ENCODE measurements around the gene PHLDA1.

GRCh38 chr12:76007640-76008039 lies 23.9 kb downstream of the PHLDA1 start:
- TF ChIP-seq CTCF (conservative IDR thresholded peaks at IDR 0.05; ENCODE audit: low read length) (no peak), EZH2phosphoT487 (IDR thresholded peaks at IDR 0.05; ENCODE audit: borderline replicate concordance, low read depth, low read length) (no peak)
